OCI-LY3 (cell line): ENCODE results near the gene TNFRSF18.

ENCODE experiments used
- H2AFZ ChIP-seq: fragments of 200-600, 300-600 bp; shearing (Covaris generic); 2 replicates; pipeline ENCODE4 v1.6.0; 2014; ENCODE audit warnings: antibody characterized with exemption, low read depth, low read length
- H3K27ac ChIP-seq: fragments of 200-600, 300-600 bp; sonication (generic); 2 replicates; pipeline ENCODE4 v1.5.1; 2014; ENCODE audit warnings: mild to moderate bottlenecking, low read length, moderate library complexity, mixed read lengths
- H3K27me3 ChIP-seq: fragments of 200-600, 300-600 bp; sonication (generic); 2 replicates; pipeline ENCODE4 v1.6.1; 2014; ENCODE audit warnings: low read depth, low read length, mixed read lengths
- H3K36me3 ChIP-seq: fragments of 200-600, 300-600 bp; sonication (generic); replicated peaks from 2 replicates; pipeline ENCODE3; 2014; ENCODE audit warnings: low read depth, low read length, mixed read lengths
- H3K4me1 ChIP-seq: fragments of 300-600, 200-600 bp; sonication (generic); 2 replicates; pipeline ENCODE4 v1.6.1; 2014; ENCODE audit warnings: low read length, mixed read lengths
- H3K4me2 ChIP-seq: fragments of 200-600, 300-600 bp; sonication (generic); 2 replicates; pipeline ENCODE4 v1.6.1; 2014; ENCODE audit warnings: low read length, mixed read lengths
- H3K4me3 ChIP-seq: fragments of 300-600, 200-600 bp; sonication (generic); 2 replicates; pipeline ENCODE4 v1.5.1; 2014; ENCODE audit warnings: antibody characterized with exemption, mild to moderate bottlenecking, low read length, moderate library complexity
- H3K79me2 ChIP-seq: fragments of 300-600, 200-600 bp; shearing (Covaris generic); 2 replicates; pipeline ENCODE4 v1.6.1; 2014; ENCODE audit warnings: mild to moderate bottlenecking, low read length, mixed read lengths
- H3K9ac ChIP-seq: fragments of 300-600, 200-600 bp; shearing (Covaris generic); 2 replicates; pipeline ENCODE4 v1.6.0; 2014; ENCODE audit warnings: mild to moderate bottlenecking, low read length, moderate library complexity
- H3K9me3 ChIP-seq: fragments of 200-600, 300-600 bp; shearing (Covaris generic); 2 replicates; pipeline ENCODE4 v1.6.1; 2014; ENCODE audit warnings: low read length, mixed read lengths; ENCODE audit not compliant: insufficient read depth
- H4K20me1 ChIP-seq: fragments of 200-600, 300-600 bp; sonication (generic); 2 replicates; pipeline ENCODE4 v1.6.1; 2016; ENCODE audit warnings: low read length, mixed read lengths; ENCODE audit not compliant: insufficient read depth
- CTCF ChIP-seq: fragments of 200-600, 300-600 bp; sonication (generic); IDR thresholded peaks from 2 replicates; pipeline ENCODE4 v1.5.1; 2014; ENCODE audit warnings: antibody characterized with exemption, low read length, low read depth
- EZH2phosphoT487 ChIP-seq: fragments of 200-600 bp; shearing (Covaris generic); IDR thresholded peaks from 2 replicates; pipeline ENCODE4 v1.6.1; 2018; ENCODE audit warnings: antibody characterized with exemption, mixed run types, low read depth

Gene TNFRSF18

GRCh38 chr1:1171546-1172340 lies 34.6 kb downstream of the TNFRSF18 start:
- Histone ChIP-seq H3K36me3 (no peaks in the 10 kb centered on the region), H3K27ac (peak overlapping the region; percentile 70), H3K9me3 (no peaks in the 10 kb centered on the region), H3K4me3 (peak overlapping the region; percentile 78), H3K4me2 (peak overlapping the region; percentile 97), H4K20me1 (no peaks in the 10 kb centered on the region), H3K9ac (peak overlapping the region; percentile 70; the same call in 1 of the 2 replicates), H3K79me2 (no peaks in the 10 kb centered on the region), H2AFZ (peak overlapping the region; percentile 73), H3K27me3 (peaks cover 29% of the 10 kb centered on the region), H3K4me1 (peaks cover 42% of the 10 kb centered on the region)
- TF ChIP-seq CTCF (no peak), EZH2phosphoT487 (no peak)

- Histone ChIP-seq H3K9me3 (no peaks in the 10 kb centered on the region), H3K4me2 (peak overlapping the region; percentile 97), H3K4me1 (peaks cover 42% of the 10 kb centered on the region), H4K20me1 (no peaks in the 10 kb centered on the region), H2AFZ (no peak overlapping the region), H3K4me3 (peak overlapping the region; percentile 78), H3K79me2 (no peaks in the 10 kb centered on the region), H3K27me3 (peaks cover 29% of the 10 kb centered on the region), H3K27ac (peak overlapping the region; percentile 70), H3K36me3 (no peaks in the 10 kb centered on the region), H3K9ac (peak overlapping the region; percentile 70)
- TF ChIP-seq CTCF = no peak
- TF ChIP-seq EZH2phosphoT487 = no peak
These were observed 35.2 kb downstream of the TNFRSF18 start for GRCh38 chr1:1171161-1171545.

DNA sequence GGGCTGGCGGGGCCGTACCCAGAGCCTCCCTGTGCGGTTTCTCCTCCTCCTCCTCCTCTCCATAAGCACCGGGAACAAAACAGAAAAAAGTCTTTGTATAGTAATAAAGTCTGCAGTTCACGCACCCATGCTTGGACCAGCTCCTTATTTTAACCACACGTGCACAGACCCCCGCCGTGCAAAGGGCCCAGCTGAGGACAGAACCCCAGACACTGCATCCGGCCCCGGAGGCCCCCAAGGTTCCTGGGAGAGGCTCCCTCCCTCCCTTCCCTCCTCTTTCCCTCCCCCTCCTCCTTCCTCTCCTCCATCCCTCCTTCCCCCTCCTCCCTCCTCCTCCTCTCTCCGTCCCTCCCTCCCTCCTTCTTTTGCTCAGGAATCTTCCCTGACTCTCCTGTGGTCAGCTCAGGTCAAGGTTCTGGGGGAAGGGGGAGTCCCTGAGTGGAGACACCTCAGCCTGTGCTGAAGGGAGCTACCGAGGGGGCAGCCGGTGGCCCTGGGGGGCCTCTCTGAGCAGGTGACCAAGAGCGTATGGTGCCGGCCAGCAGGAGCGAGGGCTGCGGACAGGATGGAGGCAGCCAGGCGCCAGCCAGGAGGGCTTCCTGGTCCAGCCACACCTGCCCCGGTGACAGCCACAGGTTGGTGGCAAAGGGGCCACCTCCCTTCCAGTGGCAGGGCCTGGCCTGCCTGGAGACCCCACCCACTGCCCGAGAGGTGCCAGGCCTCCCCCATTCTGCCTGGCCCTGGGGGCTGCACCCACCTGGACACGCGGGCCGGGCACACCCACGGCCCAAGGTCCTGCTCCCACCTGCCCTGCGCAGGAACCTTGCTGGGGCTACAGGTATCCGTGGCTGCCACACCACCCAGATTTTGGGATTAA lies 35.9 kb downstream of the TNFRSF18 start:
- Histone ChIP-seq H4K20me1 (no peaks in the 10 kb centered on the region), H3K36me3 (no peaks in the 10 kb centered on the region), H2AFZ (no peak overlapping the region), H3K4me3 (peak overlapping the region; percentile 78), H3K79me2 (no peaks in the 10 kb centered on the region), H3K4me2 (peak overlapping the region; percentile 97), H3K4me1 (peaks cover 42% of the 10 kb centered on the region), H3K27me3 (peaks cover 29% of the 10 kb centered on the region), H3K27ac (peak overlapping the region; percentile 70; the same call in 1 of the 2 replicates), H3K9me3 (no peaks in the 10 kb centered on the region), H3K9ac (peak overlapping the region; percentile 70)
- no peak for TF ChIP-seq EZH2phosphoT487
- TF ChIP-seq CTCF = no peak
